Cardiac fibroblast (primary cell): Measurements from ENCODE around the gene PLCB3.

ENCODE experiments used
- DNase-seq, 2 donors: peaks; one replicate each; pipeline versions ENCODE4 v3.0.0 to v3.0.0-alpha.2; 2010; ENCODE audit warnings: low read depth in 2 of 2
- H3K4me3 ChIP-seq, 2 donors: replicated peaks in 1 of 2; 1 replicate in 1 of 2; 2 replicates in 1 of 2; pipeline ENCODE4 v1.5.1; 2011; ENCODE audit warnings: low read depth in 2 of 2, low read length in 2 of 2, mild to moderate bottlenecking in 2 of 2, moderate library complexity in 1 of 2
- CTCF ChIP-seq: IDR thresholded peaks from one replicate; pipeline ENCODE4 v1.5.1; 2011; ENCODE audit warnings: low read depth, mild to moderate bottlenecking, low read length, inconsistent platforms

The PLCB3 gene

GRCh38 chr11:64317961-64318765 lies 66.8 kb downstream of the PLCB3 start, which contains the start of gene PRDX5:
Gene PRDX5 (plus strand): TSS chr11:64318121. CDS start chr11:64318216, 95 bp downstream.
- peak; percentile 97 to 98 for DNase-seq
- H3K4me3 ChIP-seq = peak within 1 kb of the TSS; percentile 96 to 98
- TF ChIP-seq CTCF = peak; percentile 1
